Epithelial cell of esophagus (primary cell): ENCODE data around the gene DUXA.
"Not testable (repeated sequence)": the region's sequence is repeated elsewhere in the genome, so short reads cannot be mapped to it uniquely, and the experiment has no call there.

Experiments used
- DNase-seq: peaks from one replicate; pipeline ENCODE4 v3.0.0; 2010; ENCODE audit warnings: low read depth
- H3K4me3 ChIP-seq: 2 replicates; pipeline ENCODE4 v1.5.1; 2011; ENCODE audit warnings: mild to moderate bottlenecking, low read length, control low read depth
- CTCF ChIP-seq: IDR thresholded peaks from 2 replicates; pipeline ENCODE4 v1.5.1; 2011; ENCODE audit warnings: low read depth, mild to moderate bottlenecking, low read length, control low read depth, inconsistent platforms; ENCODE audit not compliant: insufficient read depth; ENCODE audit errors: missing control alignments

The DUXA gene

GRCh38 chr19:57167385-57167784 is at the start of gene DUXA:
Gene DUXA, minus strand, starts transcription at chr19:57167485. Its CDS starts 42 bp downstream, at chr19:57167443.
- DNase-seq = no peak
- no peak within 1 kb of the TSS for H3K4me3 ChIP-seq
- TF ChIP-seq CTCF = no peak

GRCh38 chr19:57212109-57212508 is 44.8 kb upstream of the DUXA start:
- TF ChIP-seq CTCF = no peak
- DNase-seq = peak; percentile 14
- H3K4me3 ChIP-seq = no peak overlapping the region

GRCh38 chr19:57210381-57210780 is 43.1 kb upstream of the DUXA start:
- peak; percentile 18 for DNase-seq
- TF ChIP-seq CTCF = no peak
- no peak overlapping the region for H3K4me3 ChIP-seq

GRCh38 chr19:57202160-57202559 is 34.9 kb upstream of the DUXA start:
- H3K4me3 ChIP-seq = no peak overlapping the region
- no peak for TF ChIP-seq CTCF
- DNase-seq = no peak

- H3K4me3 ChIP-seq, DNase-seq: not testable (repeated sequence)
Measured at GRCh38 chr19:57197874-57198273, 30.6 kb upstream of the DUXA start.

GRCh38 chr19:57192993-57193392 is 25.7 kb upstream of the DUXA start:
- no peak for DNase-seq
- TF ChIP-seq CTCF = no peak
- H3K4me3 ChIP-seq = peak overlapping the region; percentile 92

GRCh38 chr19:57192077-57192420 is 24.8 kb upstream of the DUXA start:
- peak; percentile 10 for DNase-seq
- peak overlapping the region; percentile 92 for H3K4me3 ChIP-seq
- TF ChIP-seq CTCF = no peak
